Measurements from ENCODE around the gene THSD4.

GRCh38 chr15:71089801-71090200 is 25.5 kb upstream of the THSD4 start:
- TF ChIP-seq CTCF (IDR thresholded peaks at IDR 0.05): no peak
- no peak for TF ChIP-seq POLR2A (IDR thresholded peaks at IDR 0.05)
